K562 (cell line): ENCODE measurements around the gene DNAJA1. TPM values are rescaled to one million over a fixed set of nuclear protein-coding genes. Genes with fewer than 3 reads are reported as not detected.

Experiments used
- ATAC-seq: fragments of 200-7000 bp; cut with Tn5 transposase; 3 replicates; pipeline ENCODE4 v1.9.1; 2020; ENCODE audit warnings: moderate library complexity
- BruUV-seq: library from RNA; stranded (reverse); fragments of 400-500 nt; replicated peaks from 2 replicates; lab custom pipeline; 2021; lab: Mats Ljungman, UMichigan
- CTCF ChIA-PET: fragments of 300-600 bp; formaldehyde crosslinking; extraction: SDS; loops from one replicate; lab custom pipeline; 2021; ENCODE audit warnings: low intra/inter-chr PET ratio; lab: Yijun Ruan, JAX
- POLR2A ChIA-PET: fragments of 300-600, 350-650 bp; sonication (Branson Sonifier 250); formaldehyde crosslinking; extraction: SDS; loops from one replicate; lab custom pipeline; 2021; ENCODE audit warnings: antibody characterized with exemption, inconsistent platforms; lab: Yijun Ruan, JAX
- DNase-seq, 4 experiments: peaks; one replicate each; pipeline versions ENCODE4 v3.0.0 to v3.0.0-alpha.2; 2011 to 2018; ENCODE audit warnings: low spot score in 3 of 4, mixed read lengths in 3 of 4; ENCODE audit errors: extremely low read depth in 1 of 4
- FAIRE-seq: peaks from 2 replicates; lab custom pipeline; 2011; peaks lifted over from hg19 to GRCh38; lab: Jason Lieb, UNC
- H2AFZ ChIP-seq: 2 replicates; pipeline ENCODE4 v1.6.0; 2011; ENCODE audit warnings: low read depth, low read length, control low read depth, inconsistent platforms
- H3K27ac ChIP-seq: fragments of 200-600 bp; 3 replicates; pipeline ENCODE4 v1.8.0; 2011; ENCODE audit warnings: low read depth, mild to moderate bottlenecking, control low read depth, inconsistent platforms, low read length, moderate library complexity, mixed read lengths; ENCODE audit errors: extremely low read depth
- H3K27me3 ChIP-seq, 2 experiments: fragments of 300-600 bp in 1 of 2; 2 replicates in 1 of 2; 3 replicates in 1 of 2; pipeline versions ENCODE4 v1.6.0 to v1.8.0; 2011; ENCODE audit warnings: inconsistent platforms in 2 of 2, low read length in 2 of 2, mild to moderate bottlenecking in 1 of 2, mixed read lengths in 1 of 2, moderate library complexity in 1 of 2; ENCODE audit not compliant: control insufficient read depth in 2 of 2, insufficient read depth in 2 of 2
- H3K36me3 ChIP-seq: fragments of 300-600 bp; 3 replicates; pipeline ENCODE4 v1.8.0; 2011; ENCODE audit warnings: mild to moderate bottlenecking, low read length, inconsistent platforms; ENCODE audit not compliant: control insufficient read depth, insufficient read depth
- H3K4me1 ChIP-seq, 2 experiments: fragments of 200-600 bp in 1 of 2; replicated peaks in 1 of 2; 2 replicates in 1 of 2; 3 replicates in 1 of 2; pipeline versions ENCODE4 v1.5.1 to v1.8.0; 2011; ENCODE audit warnings: inconsistent platforms in 2 of 2, low read length in 2 of 2, mild to moderate bottlenecking in 1 of 2, mixed read lengths in 1 of 2, moderate library complexity in 1 of 2; ENCODE audit not compliant: control insufficient read depth in 2 of 2, insufficient read depth in 2 of 2
- H3K4me2 ChIP-seq: 2 replicates; pipeline ENCODE4 v1.6.1; 2011; ENCODE audit warnings: low read length, control low read depth, inconsistent platforms, mixed read lengths; ENCODE audit not compliant: insufficient read depth
- H3K4me3 ChIP-seq: fragments of 200-600 bp; sonication (generic), shearing (Covaris generic); 2 replicates; pipeline ENCODE4 v1.5.1; 2016; ENCODE audit warnings: control low read depth, inconsistent platforms
- H3K79me2 ChIP-seq: fragments of 200-600 bp; 3 replicates; pipeline ENCODE4 v1.8.0; 2011; ENCODE audit warnings: low read length, inconsistent platforms; ENCODE audit not compliant: control insufficient read depth, insufficient read depth
- H3K9ac ChIP-seq, 2 experiments: 2 replicates each; pipeline versions ENCODE4 v1.6.0 to v1.6.1; 2011; ENCODE audit warnings: low read depth in 2 of 2, low read length in 2 of 2, control low read depth in 1 of 2, inconsistent platforms in 1 of 2, mild to moderate bottlenecking in 1 of 2, mixed read lengths in 1 of 2; ENCODE audit not compliant: insufficient read depth in 1 of 2
- H3K9me1 ChIP-seq: one replicate; pipeline ENCODE4 v1.6.0; 2011; ENCODE audit warnings: inconsistent platforms, mild to moderate bottlenecking, low read length, moderate library complexity; ENCODE audit not compliant: control insufficient read depth, insufficient read depth
- H3K9me3 ChIP-seq: replicated peaks from 2 replicates; pipeline ENCODE4 v1.5.1; 2011; ENCODE audit warnings: low read depth, low read length, inconsistent platforms; ENCODE audit not compliant: control insufficient read depth, insufficient read depth
- H4K20me1 ChIP-seq: replicated peaks from 2 replicates; pipeline ENCODE4 v1.6.1; 2011; ENCODE audit warnings: low read length, inconsistent platforms, mixed read lengths; ENCODE audit not compliant: control insufficient read depth, insufficient read depth
- CBX3 ChIP-seq, 2 experiments: IDR thresholded peaks; 1 replicate in 1 of 2; 2 replicates in 1 of 2; pipeline ENCODE4 v1.6.1; 2012; ENCODE audit warnings: inconsistent platforms in 2 of 2, low read length in 2 of 2, borderline replicate concordance in 1 of 2, control low read depth in 1 of 2
- FOXJ2 ChIP-seq: fragments of 200-800 bp; sonication (Bioruptor generic); IDR thresholded peaks from 2 replicates; pipeline ENCODE4 v1.6.1; 2016; ENCODE audit warnings: missing genetic modification characterization, missing compliant biosample characterization
- KLF13 ChIP-seq: fragments of 450-650 bp; IDR thresholded peaks from 2 replicates; pipeline ENCODE4 v1.6.1; 2016; ENCODE audit warnings: missing genetic modification characterization, low read depth, mild to moderate bottlenecking, missing compliant biosample characterization, moderate library complexity, borderline replicate concordance
- MYC ChIP-seq, 2 experiments: fragments of 250-450 bp in 1 of 2; sonication (Bioruptor Pico) in 1 of 2; IDR thresholded peaks; 2 replicates each; pipeline versions ENCODE4 v1.5.1 to v1.6.1; 2012 to 2021; ENCODE audit warnings: low read depth in 2 of 2, borderline replicate concordance in 1 of 2, improper control_type of control experiment in 1 of 2, low read length in 1 of 2, mild to moderate bottlenecking in 1 of 2, moderate library complexity in 1 of 2
- POLR3A ChIP-seq: IDR thresholded peaks from 2 replicates; pipeline ENCODE4 v1.6.1; 2011; ENCODE audit warnings: borderline replicate concordance, mild to moderate bottlenecking, moderate library complexity; ENCODE audit not compliant: insufficient read length, insufficient read depth; ENCODE audit errors: extremely low read depth
- ZNF253 ChIP-seq: fragments of 250-450 bp; sonication (Bioruptor Pico); conservative IDR thresholded peaks from 2 replicates; pipeline ENCODE4 v1.6.1; 2021; ENCODE audit warnings: mild to moderate bottlenecking
- WGBS: fragments of 100-300 bp; shearing (Covaris generic); methylation state at CpG from one replicate; pipeline ENCODE4 v1.1.6; 2016; ENCODE audit warnings: low coverage, mixed read lengths; ENCODE audit not compliant: insufficient coverage; ENCODE audit errors: missing lambda C conversion rate; 5-methylcytosine and 5-hydroxymethylcytosine counted together
- in situ Hi-C: fragments of 300-500 bp; cut with MboI; formaldehyde crosslinking; loops from 4 replicates; pipeline ENCODE4 v1.15.0; 2018; ENCODE audit warnings: inconsistent platforms, mixed read lengths
- intact Hi-C: fragments of 100-400 bp; cut with micrococcal nuclease; formaldehyde crosslinking; loops from 2 replicates; pipeline ENCODE4 v1.14.2; 2022
- polyA plus RNA-seq, 8 experiments: library from polyadenylated mRNA; depleted of rRNA in 4 of 8; stranded (reverse) in 5 of 8; unstranded in 3 of 8; fragments of >200 nt; fragmentation: Nextera tagmentation in 2 of 8; fragmentation: Illumina TruSeq in 1 of 8; extraction: Ambion mirVana in 2 of 8; extraction: Trizol in 1 of 8; gene quantifications; 2 replicates each; pipeline versions ENCODE4 v1.2.1 to v1.2.3, GENCODE V29; 2011 to 2014; ENCODE audit warnings: inconsistent platforms in 1 of 8, missing spikeins in 1 of 8
- total RNA-seq, 7 experiments: library from RNA; depleted of rRNA in 6 of 7; stranded (reverse); fragments of >200 nt in 6 of 7; fragmentation: Illumina TruSeq in 2 of 7; extraction: Trizol in 2 of 7; gene quantifications; 2 replicates each; pipeline versions ENCODE4 v1.2.1 to v1.2.3, GENCODE V29; 2011 to 2021; ENCODE audit warnings: low replicate concordance in 1 of 7

Gene DNAJA1
- total and polyA plus RNA-seq, 9 of the 15 experiments (the other 6 are each of a cell fraction or from before 2014, with no cell fraction given) = 109 to 359 (median 175) TPM

DNA sequence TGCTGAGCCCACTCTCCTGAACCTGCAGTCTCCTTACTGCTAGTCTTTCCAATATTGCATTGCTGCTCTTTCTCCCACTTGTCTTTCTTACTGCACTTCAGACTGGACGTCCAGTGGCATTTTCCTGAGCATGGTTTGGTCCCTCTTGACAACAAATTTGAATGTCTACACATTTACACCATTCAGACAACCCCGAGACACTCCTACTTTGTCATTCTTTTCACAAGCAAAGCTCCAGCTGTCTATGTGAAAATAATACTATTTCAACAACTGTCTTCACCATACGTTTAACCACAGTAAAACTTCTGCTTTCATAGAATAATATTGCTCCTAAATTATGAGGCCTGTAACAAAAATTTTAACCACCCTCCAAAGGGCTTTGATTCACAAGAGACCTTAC is 13.2 kb upstream of the DNAJA1 start:
- intact Hi-C loops (no loop called here), in situ Hi-C loops (no loop called here)
- ATAC-seq (no peak), FAIRE-seq (no peak), DNase-seq (no peak)
- Histone ChIP-seq H2AFZ (no peak overlapping the region), H3K4me2 (no peak overlapping the region), H3K9ac (no peak overlapping the region), H3K4me1 (no peaks in the 10 kb centered on the region; a peak in 2 of 5 replicates), H3K9me3 (no peaks in the 10 kb centered on the region), H3K9me1 (no peaks in the 10 kb centered on the region), H3K4me3 (no peak overlapping the region), H3K27me3 (no peaks in the 10 kb centered on the region), H3K36me3 (peaks cover 9% of the 10 kb centered on the region; the same call in 1 of the 3 replicates), H3K79me2 (peaks cover 26% of the 10 kb centered on the region; the same call in 2 of the 3 replicates), H3K27ac (no peak overlapping the region), H4K20me1 (0 out of 2 replicates have a peak, but pooled peaks cover 4% of the 10 kb centered on the region)
- ChIA-PET POLR2A (interaction anchor here (6.2 kb wide), 1 partner anchor 13 kb away, joined by 64 read pairs; the partner anchor contains the start of gene DNAJA1), CTCF (no interaction called here)
- WGBS = 83% methylated on average over 2 of the region's 3 CpGs
- no TSS peak for BruUV-seq
- TF ChIP-seq FOXJ2 (no peak), KLF13 (tag) (no peak), MYC (IDR thresholded peaks at IDR 0.05; ENCODE audit: low read depth, low read length) (no peak), MYC (CRISPR knock-in tag; IDR thresholded peaks at IDR 0.05; ENCODE audit: borderline replicate concordance, low read depth) (no peak), POLR3A (no peak), ZNF253 (CRISPR knock-in tag) (no peak), CBX3 (IDR thresholded peaks at IDR 0.05; ENCODE audit: borderline replicate concordance in 1 of 2, low read length in 2 of 2) (no peak)
